GM23338 (cell line): ENCODE data around the gene COL2A1. TPM values are rescaled to one million over a fixed set of nuclear protein-coding genes. Genes with fewer than 3 reads are reported as not detected.

Experiments
- ATAC-seq: fragments of 200-7000 bp; cut with Tn5 transposase; 3 replicates; pipeline ENCODE4 v1.9.1; 2020
- DNase-seq: peaks from one replicate; pipeline ENCODE4 v3.0.0-alpha.2; 2015; ENCODE audit warnings: low spot score
- H2AFZ ChIP-seq: fragments of 200-600 bp; sonication (generic); 2 replicates; pipeline ENCODE4 v1.8.0; 2016; ENCODE audit warnings: antibody characterized with exemption, mild to moderate bottlenecking, moderate library complexity
- H3F3A ChIP-seq: fragments of 200-600 bp; sonication (generic); replicated peaks from 2 replicates; pipeline ENCODE4 v1.8.0; 2017; ENCODE audit warnings: antibody characterized with exemption, mixed run types, low read depth
- H3K27ac ChIP-seq: fragments of 200-600 bp; sonication (generic); 2 replicates; pipeline ENCODE4 v1.6.1; 2016; ENCODE audit warnings: low read depth
- H3K27me3 ChIP-seq: fragments of 200-600 bp; sonication (generic); 2 replicates; pipeline ENCODE4 v1.8.0; 2016; ENCODE audit warnings: mild to moderate bottlenecking, mixed run types, moderate library complexity; ENCODE audit not compliant: insufficient read depth
- H3K36me3 ChIP-seq: fragments of 200-600 bp; sonication (generic); 2 replicates; pipeline ENCODE4 v1.8.0; 2016; ENCODE audit warnings: mild to moderate bottlenecking; ENCODE audit not compliant: insufficient read depth
- H3K4me1 ChIP-seq: fragments of 200-600 bp; sonication (generic); 2 replicates; pipeline ENCODE4 v1.8.0; 2016; ENCODE audit warnings: mild to moderate bottlenecking, moderate library complexity; ENCODE audit not compliant: insufficient read depth
- H3K4me2 ChIP-seq: fragments of 200-600 bp; sonication (generic); 2 replicates; pipeline ENCODE4 v1.7.1; 2017; ENCODE audit warnings: mixed run types
- H3K4me3 ChIP-seq: fragments of 200-600 bp; sonication (generic); 2 replicates; pipeline ENCODE4 v1.6.1; 2016; ENCODE audit warnings: mixed run types
- H3K79me2 ChIP-seq: fragments of 200-600 bp; sonication (generic); replicated peaks from 2 replicates; pipeline ENCODE4 v1.8.0; 2017; ENCODE audit warnings: mild to moderate bottlenecking; ENCODE audit not compliant: insufficient read depth
- H3K9me2 ChIP-seq: fragments of 200-600 bp; sonication (generic); 2 replicates; pipeline ENCODE4 v1.8.0; 2017; ENCODE audit not compliant: insufficient read depth
- H4K20me1 ChIP-seq: fragments of 200-600 bp; sonication (generic); replicated peaks from 2 replicates; pipeline ENCODE4 v1.8.0; 2017; ENCODE audit warnings: mild to moderate bottlenecking; ENCODE audit not compliant: insufficient read depth
- H3K27ac Mint-ChIP-seq: 2 replicates; pipeline ENCODE4 v1.8.0; 2020; ENCODE audit warnings: inconsistent platforms, mild to moderate bottlenecking, moderate library complexity, mixed read lengths
- H3K27me3 Mint-ChIP-seq: 3 replicates; pipeline ENCODE4 v1.8.0; 2022; ENCODE audit warnings: low read depth, mild to moderate bottlenecking, moderate library complexity, mixed read lengths, inconsistent platforms; ENCODE audit not compliant: insufficient read depth, poor library complexity
- H3K36me3 Mint-ChIP-seq: 3 replicates; pipeline ENCODE4 v1.8.0; 2021; ENCODE audit warnings: low read depth, mild to moderate bottlenecking, inconsistent platforms, moderate library complexity, mixed read lengths
- H3K4me1 Mint-ChIP-seq: 3 replicates; pipeline ENCODE4 v1.8.0; 2020; ENCODE audit warnings: mild to moderate bottlenecking, inconsistent platforms, mixed read lengths
- H3K4me3 Mint-ChIP-seq: 3 replicates; pipeline ENCODE4 v1.8.0; 2021; ENCODE audit warnings: moderate library complexity, mild to moderate bottlenecking, inconsistent platforms, mixed read lengths
- H3K9me3 Mint-ChIP-seq: 3 replicates; pipeline ENCODE4 v1.8.0; 2020; ENCODE audit warnings: moderate library complexity, mild to moderate bottlenecking, inconsistent platforms, mixed read lengths
- CREB1 ChIP-seq: fragments of 250-450 bp; sonication (Bioruptor Pico); IDR thresholded peaks from 2 replicates; pipeline ENCODE4 v1.5.0; 2020; ENCODE audit warnings: low read depth, mild to moderate bottlenecking, moderate library complexity
- CTCF ChIP-seq, 2 experiments: fragments of 200-600 bp in 1 of 2; sonication (generic) in 1 of 2; conservative IDR thresholded peaks; 2 replicates each; pipeline versions ENCODE4 v1.5.1 to v1.6.1; 2016 to 2017; ENCODE audit warnings: antibody characterized with exemption in 2 of 2, low read depth in 2 of 2, mild to moderate bottlenecking in 2 of 2, moderate library complexity in 1 of 2
- ETS1 ChIP-seq: IDR thresholded peaks from 2 replicates; pipeline ENCODE4 v1.6.1; 2016; ENCODE audit warnings: antibody characterized with exemption
- EZH2phosphoT487 ChIP-seq: fragments of 200-600 bp; sonication (generic); IDR thresholded peaks from one replicate; pipeline ENCODE4 v1.8.1; 2018; ENCODE audit warnings: antibody characterized with exemption; ENCODE audit not compliant: unreplicated experiment
- POLR2AphosphoS5 ChIP-seq: IDR thresholded peaks from 2 replicates; pipeline ENCODE4 v1.6.1; 2016; ENCODE audit warnings: antibody characterized with exemption, low read depth
- STAT1 ChIP-seq: IDR thresholded peaks from one replicate; pipeline ENCODE4 v1.6.1; 2016; ENCODE audit warnings: antibody characterized with exemption; ENCODE audit not compliant: unreplicated experiment
- ZNF114 ChIP-seq: fragments of 250-450 bp; sonication (Bioruptor Pico); IDR thresholded peaks from 2 replicates; pipeline ENCODE4 v1.5.0; 2020; ENCODE audit warnings: mild to moderate bottlenecking, moderate library complexity
- ZNF331 ChIP-seq: fragments of 250-450 bp; sonication (Bioruptor Pico); IDR thresholded peaks from 2 replicates; pipeline ENCODE4 v1.5.0; 2020; ENCODE audit warnings: low read depth, mild to moderate bottlenecking, moderate library complexity
- ZNF462 ChIP-seq: fragments of 250-450 bp; sonication (Bioruptor Pico); IDR thresholded peaks from 2 replicates; pipeline ENCODE4 v1.5.0; 2020; ENCODE audit warnings: mild to moderate bottlenecking, moderate library complexity
- polyA plus RNA-seq: library from polyadenylated mRNA; unstranded; fragments of >200 nt; fragmentation: Nextera tagmentation; extraction: Ambion mirVana; gene quantifications from 2 replicates; pipeline ENCODE4 v1.2.1, GENCODE V29; 2016
- total RNA-seq: library from RNA; depleted of rRNA; stranded (reverse); fragments of >200 nt; shearing (Covaris generic); gene quantifications from 2 replicates; pipeline ENCODE4 v1.2.3, GENCODE V29; 2014

COL2A1 gene
- total and polyA plus RNA-seq, 2 experiments from 2014 or later = 7.0 to 24.6 TPM

- no peak for ATAC-seq
- no peak overlapping the region for H3K4me2 ChIP-seq
- H2AFZ ChIP-seq = no peak overlapping the region
- TF ChIP-seq ZNF331 (CRISPR knock-in tag) (no peak), CREB1 (CRISPR knock-in tag) (no peak)
- H3K36me3 Mint-ChIP-seq = no peaks in the 10 kb centered on the region; the same call in 2 of the 3 replicates
- H3K4me3 ChIP-seq = no peak overlapping the region
- H3K27me3 ChIP-seq = peaks cover 100% of the 10 kb centered on the region
- H3K36me3 ChIP-seq = no peaks in the 10 kb centered on the region; the same call in 1 of the 2 replicates
- H4K20me1 ChIP-seq = peaks cover 26% of the 10 kb centered on the region
- peaks cover 6% of the 10 kb centered on the region for H3K4me1 Mint-ChIP-seq
- no peaks in the 10 kb centered on the region for H3K9me2 ChIP-seq
- H3K79me2 ChIP-seq = no peaks in the 10 kb centered on the region
- peaks cover 2% of the 10 kb centered on the region; the same call in 2 of the 3 replicates for H3K9me3 Mint-ChIP-seq
- no peaks in the 10 kb centered on the region; the same call in 1 of the 2 replicates for H3F3A ChIP-seq
- H3K27ac ChIP-seq = no peak overlapping the region
- H3K4me1 ChIP-seq = peaks cover 13% of the 10 kb centered on the region
- H3K4me3 Mint-ChIP-seq = no peak overlapping the region
- peaks cover 100% of the 10 kb centered on the region for H3K27me3 Mint-ChIP-seq
- no peak for DNase-seq
- no peak overlapping the region for H3K27ac Mint-ChIP-seq
Observed at GRCh38 chr12:48009471-48009870, 5.2 kb upstream of the COL2A1 start.

DNA sequence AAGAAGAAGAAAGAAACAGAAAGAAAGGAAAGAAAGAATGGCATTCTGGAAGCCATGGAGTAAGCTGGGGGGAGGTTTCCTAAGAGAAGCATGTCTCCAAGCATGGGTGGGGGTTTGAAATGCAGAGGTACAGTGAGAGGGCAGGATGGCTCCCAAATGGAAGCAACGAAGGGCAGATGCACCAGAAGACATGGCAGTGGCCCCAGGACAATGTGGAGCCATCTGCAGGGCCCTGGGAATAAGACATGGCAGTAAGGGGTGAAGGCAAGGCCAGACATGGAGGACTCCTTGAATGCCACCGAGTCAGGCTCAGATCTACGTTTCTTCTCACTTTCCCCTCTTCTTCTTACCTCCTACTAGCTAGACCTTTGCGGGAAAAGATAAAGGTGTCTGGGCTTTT lies 4.7 kb upstream of the COL2A1 start:
- peaks cover 14% of the 10 kb centered on the region for H3K4me1 ChIP-seq
- Mint-ChIP-seq H3K36me3 (no peaks in the 10 kb centered on the region; the same call in 2 of the 3 replicates), H3K27me3 (peaks cover 99% of the 10 kb centered on the region), H3K4me3 (no peak overlapping the region), H3K9me3 (peaks cover 2% of the 10 kb centered on the region; the same call in 2 of the 3 replicates), H3K4me1 (peaks cover 6% of the 10 kb centered on the region), H3K27ac (no peak overlapping the region)
- ATAC-seq (no peak), DNase-seq (no peak)
- H3K4me3 ChIP-seq = no peak overlapping the region
- no peaks in the 10 kb centered on the region for H3K9me2 ChIP-seq
- no peak overlapping the region for H2AFZ ChIP-seq
- TF ChIP-seq ZNF114 (no peak), ZNF462 (CRISPR knock-in tag) (no peak), STAT1 (no peak), ETS1 (no peak), CTCF (conservative IDR thresholded peaks at IDR 0.05; ENCODE audit: low read depth in 2 of 2) (peak in 1 of 2 experiments; percentile 42; a peak in 3 of 4 replicates), ZNF331 (CRISPR knock-in tag) (no peak), POLR2AphosphoS5 (no peak), EZH2phosphoT487 (no peak)
- H3K27me3 ChIP-seq = peaks cover 100% of the 10 kb centered on the region
- peaks cover 26% of the 10 kb centered on the region for H4K20me1 ChIP-seq
- no peak overlapping the region for H3K27ac ChIP-seq
- H3K79me2 ChIP-seq = no peaks in the 10 kb centered on the region
- no peaks in the 10 kb centered on the region; the same call in 1 of the 2 replicates for H3K36me3 ChIP-seq
- H3F3A ChIP-seq = peaks cover 1% of the 10 kb centered on the region; the same call in 1 of the 2 replicates
- H3K4me2 ChIP-seq = no peak overlapping the region
